HT-29 (cell line): Measurements from ENCODE around the gene CYP2W1. TPM values are rescaled to one million over a fixed set of nuclear protein-coding genes. Genes with fewer than 3 reads are reported as not detected.
"Not testable (repeated sequence)": the region's sequence is repeated elsewhere in the genome, so short reads cannot be mapped to it uniquely, and the experiment has no call there.

Experiments used
- DNase-seq: peaks from one replicate; pipeline ENCODE4 v3.0.0-alpha.2; 2015; ENCODE audit warnings: low spot score
- total RNA-seq: library from RNA; depleted of rRNA; stranded (reverse); fragments of >200 nt; shearing (Covaris generic); gene quantifications from 2 replicates; pipeline ENCODE4 v1.2.3, GENCODE V29; 2014; rRNA removed

The CYP2W1 gene, protein sequence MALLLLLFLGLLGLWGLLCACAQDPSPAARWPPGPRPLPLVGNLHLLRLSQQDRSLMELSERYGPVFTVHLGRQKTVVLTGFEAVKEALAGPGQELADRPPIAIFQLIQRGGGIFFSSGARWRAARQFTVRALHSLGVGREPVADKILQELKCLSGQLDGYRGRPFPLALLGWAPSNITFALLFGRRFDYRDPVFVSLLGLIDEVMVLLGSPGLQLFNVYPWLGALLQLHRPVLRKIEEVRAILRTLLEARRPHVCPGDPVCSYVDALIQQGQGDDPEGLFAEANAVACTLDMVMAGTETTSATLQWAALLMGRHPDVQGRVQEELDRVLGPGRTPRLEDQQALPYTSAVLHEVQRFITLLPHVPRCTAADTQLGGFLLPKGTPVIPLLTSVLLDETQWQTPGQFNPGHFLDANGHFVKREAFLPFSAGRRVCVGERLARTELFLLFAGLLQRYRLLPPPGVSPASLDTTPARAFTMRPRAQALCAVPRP
- total RNA-seq: 1.9 and 3.7 TPM in 2 replicates

GRCh38 chr7:983004-983615, at the start of gene CYP2W1:
Gene CYP2W1, plus strand, starts transcription at chr7:983181. Its CDS starts 31 bp downstream, at chr7:983212.
- no peak for DNase-seq

- DNase-seq: no peak
Measured at GRCh38 chr7:934469-935163, 48.4 kb upstream of the CYP2W1 start.

DNA sequence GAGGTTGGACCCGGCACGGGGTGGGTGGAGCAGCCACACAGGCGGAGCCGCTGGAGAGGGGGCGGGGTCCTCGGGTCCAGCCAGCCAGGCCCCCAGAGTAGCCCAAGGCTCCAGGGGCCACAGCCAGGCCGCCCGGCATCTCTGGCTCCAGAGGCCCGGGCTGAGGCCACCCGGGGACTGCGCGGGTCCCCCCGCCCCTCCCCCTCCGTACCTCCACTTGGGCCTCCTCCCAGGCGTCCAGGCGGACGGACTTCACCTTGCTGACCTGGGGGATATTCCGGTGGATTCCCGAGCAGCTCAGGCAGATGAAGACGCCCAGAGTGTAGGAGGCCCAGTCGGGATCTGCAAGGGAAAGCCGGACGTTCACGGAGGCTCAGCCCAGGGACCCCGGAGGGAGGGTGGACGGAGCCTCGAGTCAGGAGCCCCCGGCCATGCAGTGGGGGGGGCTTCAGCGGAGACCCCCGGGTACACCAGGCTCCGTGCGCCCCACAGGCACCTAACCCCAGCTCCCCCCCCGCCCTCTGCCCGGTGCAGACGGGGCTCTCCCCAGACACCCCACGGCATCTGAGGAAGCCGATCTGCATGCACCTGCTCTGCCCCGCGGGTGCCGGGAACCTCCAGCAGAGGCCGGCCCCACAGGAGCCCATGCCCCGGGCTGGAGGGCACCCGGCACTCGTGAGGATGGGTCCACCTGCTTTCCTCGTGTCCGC, 47.7 kb upstream of the CYP2W1 start:
- no peak for DNase-seq

DNA sequence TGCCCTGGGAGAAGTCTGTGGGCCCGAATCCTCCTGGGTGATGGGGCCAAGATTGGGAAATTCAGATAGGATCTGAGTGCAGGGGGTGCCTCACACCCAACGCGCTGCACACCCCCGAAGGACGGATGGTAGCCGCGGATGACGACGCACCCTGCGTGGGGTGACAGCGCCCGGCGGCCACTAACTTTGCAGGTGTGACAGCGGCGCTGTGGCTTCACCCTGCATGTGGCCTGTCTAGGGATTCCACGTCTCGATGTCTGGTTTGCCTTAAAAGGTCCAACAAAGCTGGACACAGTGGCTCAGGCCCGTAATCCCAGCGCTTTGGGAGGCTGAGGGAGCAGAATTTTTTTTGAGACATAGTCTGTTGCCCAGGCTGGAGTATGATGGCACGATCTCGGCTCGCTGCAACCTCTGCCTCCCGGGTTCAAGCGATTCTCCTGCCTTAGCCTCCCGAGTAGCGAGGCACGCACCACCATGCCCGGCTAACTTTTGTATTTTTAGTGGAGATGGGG, 47.1 kb upstream of the CYP2W1 start:
- DNase-seq: no peak

DNA sequence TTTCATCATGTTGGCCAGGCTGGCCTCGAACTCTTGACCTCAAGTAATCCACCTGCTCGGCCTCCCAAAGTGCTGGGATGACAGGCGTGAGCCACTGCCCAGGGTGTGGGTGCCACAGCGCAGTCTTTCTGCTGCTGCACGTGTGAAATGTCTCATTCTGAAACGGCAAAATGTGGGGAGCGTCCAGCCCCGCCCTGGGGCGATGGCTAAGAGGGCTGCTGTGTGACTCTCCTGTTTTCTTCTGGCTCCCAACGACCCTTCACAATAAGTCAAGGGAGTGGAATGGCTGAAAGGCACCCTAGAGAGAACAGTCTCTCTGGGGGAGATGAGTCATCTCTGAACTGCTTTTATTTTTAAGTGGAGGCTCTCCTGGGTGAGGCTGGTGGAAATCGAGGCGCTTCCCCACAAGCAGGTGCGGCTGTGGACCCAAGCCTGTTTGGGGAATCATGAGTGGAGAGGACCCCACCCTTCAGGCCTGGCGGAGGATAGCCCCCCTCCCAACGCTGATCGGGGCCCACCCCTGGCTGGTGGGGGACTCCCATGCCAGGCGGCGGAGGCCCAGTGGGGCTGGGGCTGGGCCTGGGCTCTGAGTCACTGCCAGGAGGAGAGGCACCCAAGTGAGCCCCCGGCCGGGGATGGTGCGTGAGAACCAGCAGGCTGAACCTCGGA, 46.5 kb upstream of the CYP2W1 start:
- DNase-seq: no peak

DNA sequence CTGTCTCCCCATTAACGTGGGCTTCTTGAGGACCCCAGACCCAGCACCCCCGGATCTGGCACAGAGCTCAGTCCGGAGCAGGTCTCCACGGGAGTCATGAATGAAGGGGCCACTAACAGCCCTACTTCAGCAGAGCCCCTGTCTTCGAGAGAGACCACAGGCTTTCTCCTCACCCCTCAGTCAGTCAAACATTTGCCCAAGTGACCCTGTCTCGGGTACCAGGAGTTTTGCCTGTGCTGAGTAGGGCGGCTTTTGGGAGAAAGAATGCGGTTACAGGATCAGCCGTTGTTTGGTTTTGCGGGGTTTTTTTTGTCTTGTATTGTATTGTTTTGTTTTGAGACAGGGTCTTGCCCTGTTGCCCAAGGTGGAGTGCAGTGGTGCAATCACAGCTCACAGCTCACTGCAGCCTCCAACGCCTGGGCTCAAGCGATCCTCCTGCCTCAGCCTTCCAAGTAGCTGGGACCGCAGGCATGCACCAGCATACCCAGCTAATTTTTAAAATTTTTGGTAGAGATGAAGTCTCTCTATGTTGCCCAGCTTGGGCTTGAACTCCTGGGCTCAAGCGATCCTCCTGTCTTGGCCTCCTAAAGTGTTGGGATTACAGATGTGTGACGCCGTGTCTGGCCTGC, 45.0 kb upstream of the CYP2W1 start:
- no peak for DNase-seq

DNA sequence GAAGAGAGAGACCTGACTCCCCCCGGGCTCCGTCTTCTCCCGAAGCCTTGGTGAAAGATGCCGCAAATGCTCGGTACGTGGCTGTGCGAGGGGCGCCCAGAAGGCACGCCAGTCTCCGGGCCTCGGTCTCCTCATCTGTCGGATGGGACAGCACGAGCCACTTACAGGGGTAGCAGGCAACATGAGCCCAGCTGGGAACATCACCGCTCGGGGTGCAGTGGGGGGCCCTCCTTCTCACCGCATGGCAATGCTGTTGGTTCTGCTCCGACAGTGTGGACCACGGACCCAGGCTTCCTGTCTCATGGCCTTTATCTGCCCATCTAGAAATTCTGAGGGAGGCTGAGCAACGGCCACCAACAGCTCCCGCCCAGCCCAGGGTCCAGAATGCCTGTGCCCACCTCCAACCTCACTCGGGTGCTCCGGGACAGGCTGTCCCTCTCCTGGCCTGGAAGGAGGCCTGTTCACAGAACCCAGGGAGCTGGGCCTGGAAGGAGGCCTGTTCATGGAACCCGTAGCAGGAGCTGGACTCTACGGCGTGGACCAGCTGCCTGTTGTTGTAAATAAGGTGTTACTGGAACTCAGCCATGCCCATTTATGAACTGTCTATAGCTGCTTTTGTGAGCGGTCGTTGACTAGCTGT, 44.3 kb upstream of the CYP2W1 start:
- DNase-seq: no peak

DNA sequence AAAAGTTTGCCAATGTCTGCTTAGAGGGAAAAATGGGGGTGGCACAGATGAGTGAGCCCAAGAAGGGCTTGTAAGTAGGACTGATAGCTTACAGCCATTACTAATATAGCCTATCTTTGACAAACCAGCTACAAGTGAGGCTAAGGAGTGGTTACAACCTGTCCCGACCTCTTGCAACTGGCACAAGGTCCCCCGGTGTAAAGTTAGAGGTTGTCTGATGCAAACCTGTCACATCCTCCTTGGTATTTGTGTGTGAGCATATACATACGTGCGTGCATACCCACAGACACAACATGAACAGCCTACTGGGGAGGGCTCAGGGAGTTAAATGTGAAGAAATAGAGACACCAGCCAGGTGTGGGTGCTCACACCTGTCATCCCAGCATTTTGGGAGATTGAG, 43.1 kb upstream of the CYP2W1 start:
- no peak for DNase-seq

- DNase-seq: no peak
Measured at GRCh38 chr7:940599-941408, 42.2 kb upstream of the CYP2W1 start.

GRCh38 chr7:943793-944192, 39.2 kb upstream of the CYP2W1 start:
- not testable (repeated sequence) for DNase-seq

DNA sequence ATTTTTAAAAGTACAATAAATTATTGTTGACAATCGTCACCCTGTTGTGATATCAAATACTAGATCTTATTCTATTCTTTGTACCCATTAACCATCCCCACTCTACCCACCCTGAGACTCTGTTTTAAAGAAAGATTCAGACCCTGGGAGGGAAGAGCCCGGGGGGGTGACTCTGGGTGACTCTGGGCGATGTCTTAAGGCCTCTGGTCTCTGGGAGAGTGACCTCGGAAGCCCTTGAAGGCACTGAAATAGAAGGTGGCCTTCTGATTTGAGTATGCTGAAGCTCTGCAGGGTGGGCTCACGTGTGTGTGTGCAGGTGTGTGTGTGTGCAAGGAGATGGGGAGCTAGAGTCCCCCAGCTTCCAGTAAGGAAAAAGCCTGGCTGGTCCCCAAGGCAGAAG, 38.2 kb upstream of the CYP2W1 start:
- peak; percentile 41 for DNase-seq

DNA sequence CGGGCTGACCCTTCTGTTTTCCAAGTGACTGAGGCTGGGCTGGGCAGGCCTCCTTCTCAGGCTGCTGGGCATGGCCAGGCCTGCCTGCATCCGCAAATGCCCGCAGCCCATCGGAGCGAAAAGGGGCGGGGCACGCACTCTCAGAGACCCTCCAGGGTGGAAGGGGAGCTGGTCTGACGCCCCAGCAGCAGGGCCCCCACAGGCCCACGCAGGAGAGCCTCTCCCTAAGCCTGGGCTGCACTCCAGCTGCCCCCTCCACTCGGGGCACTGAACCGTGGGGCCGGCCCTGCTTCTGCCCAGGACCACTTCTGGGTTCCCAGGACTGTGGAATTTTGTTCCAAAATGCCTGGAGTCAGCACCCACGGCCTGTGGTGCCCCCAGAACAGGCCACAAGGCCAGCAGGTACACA, 37.8 kb upstream of the CYP2W1 start:
- DNase-seq: no peak

DNA sequence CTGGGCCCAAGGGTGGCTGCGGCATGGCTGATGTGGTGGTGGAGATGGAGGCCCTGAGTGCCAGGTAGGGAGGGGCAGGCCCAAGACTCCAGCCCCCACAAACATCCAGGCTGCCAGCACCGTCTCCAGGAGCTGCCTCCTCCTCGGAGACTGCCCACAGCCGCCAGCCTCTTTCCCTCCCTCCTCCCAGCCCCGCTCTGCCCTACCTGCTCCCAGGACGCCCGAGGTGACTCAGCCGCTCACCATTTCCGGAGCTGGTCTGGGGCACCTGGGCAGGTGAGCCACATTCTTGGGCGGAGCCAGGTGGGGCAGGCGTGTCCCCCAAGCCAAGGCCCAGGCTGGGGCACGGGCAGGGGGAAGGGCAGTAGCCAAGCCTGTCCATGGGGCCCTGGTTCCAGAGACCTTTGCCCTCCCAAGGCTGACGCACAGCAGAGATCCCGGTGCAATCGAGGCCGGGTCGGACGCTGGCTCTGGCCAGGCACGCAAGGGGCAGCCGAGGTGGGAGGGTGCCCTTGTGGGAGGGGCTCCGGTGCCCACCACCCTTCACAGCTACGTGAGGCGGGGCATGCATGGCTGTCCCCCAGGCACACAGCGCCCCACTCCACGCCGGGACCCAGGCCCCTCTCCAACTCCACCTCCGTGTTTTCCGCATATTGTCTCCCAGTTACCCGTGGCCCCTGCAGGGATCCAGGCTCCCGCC, 37.3 kb upstream of the CYP2W1 start:
- peak; percentile 100 for DNase-seq

- DNase-seq: peak; percentile 87
Measured at GRCh38 chr7:946256-946996, 36.6 kb upstream of the CYP2W1 start.

- DNase-seq: peak; percentile 43
Measured at GRCh38 chr7:947391-948210, 35.4 kb upstream of the CYP2W1 start.

DNA sequence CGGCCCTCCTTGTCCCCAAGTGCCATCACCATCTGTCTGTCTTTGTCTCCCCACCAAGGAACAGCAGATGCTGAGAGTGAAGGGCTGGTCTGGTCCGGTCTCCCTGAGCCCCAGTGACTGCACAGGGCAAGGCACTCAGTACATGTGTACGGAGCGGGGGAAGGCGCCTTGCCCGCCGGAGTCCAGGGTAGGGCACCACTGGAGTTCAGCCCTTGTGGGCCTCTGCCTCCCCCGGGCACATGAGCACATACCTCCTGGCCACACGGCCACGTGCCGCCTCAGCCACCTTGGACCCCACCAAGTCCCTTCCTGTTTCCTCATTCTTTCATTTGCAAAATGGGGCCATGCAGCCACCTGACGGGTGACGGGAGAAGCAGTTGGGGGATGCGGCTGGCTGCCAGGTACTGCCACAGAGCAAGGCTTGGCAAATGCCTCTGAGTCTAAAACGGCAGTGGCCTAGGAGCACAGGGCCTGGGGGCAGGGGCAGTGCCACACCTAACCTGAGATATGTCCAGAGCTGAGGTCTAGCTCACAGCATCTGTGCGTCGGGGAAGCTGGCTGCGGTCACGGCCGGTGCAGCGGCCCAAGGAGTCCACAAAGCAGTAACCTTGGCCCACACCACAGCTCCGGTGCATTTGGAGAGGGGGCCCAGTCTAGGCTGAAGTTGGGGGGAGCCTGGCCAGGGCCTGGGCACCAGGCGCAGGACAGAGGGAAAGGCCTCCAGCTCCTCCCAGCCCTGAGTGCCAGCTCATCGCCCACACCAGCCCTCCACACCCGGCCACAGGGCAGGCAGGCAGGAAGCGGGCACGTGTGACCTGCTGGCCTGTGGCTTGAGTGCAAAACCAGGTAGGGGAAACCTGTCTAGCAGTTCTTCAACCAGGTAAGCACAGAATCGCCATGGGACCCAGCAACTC, 33.7 kb upstream of the CYP2W1 start:
- DNase-seq: peak; percentile 88
